Fibroblast of gingiva (primary cell): ENCODE measurements around the gene NDUFAF5.
"Not testable (repeated sequence)": the region's sequence is repeated elsewhere in the genome, so short reads cannot be mapped to it uniquely, and the experiment has no call there.

Source experiments
- DNase-seq: peaks from one replicate; pipeline ENCODE4 v3.0.0-alpha.2; 2011; ENCODE audit warnings: low read depth

The NDUFAF5 gene, protein sequence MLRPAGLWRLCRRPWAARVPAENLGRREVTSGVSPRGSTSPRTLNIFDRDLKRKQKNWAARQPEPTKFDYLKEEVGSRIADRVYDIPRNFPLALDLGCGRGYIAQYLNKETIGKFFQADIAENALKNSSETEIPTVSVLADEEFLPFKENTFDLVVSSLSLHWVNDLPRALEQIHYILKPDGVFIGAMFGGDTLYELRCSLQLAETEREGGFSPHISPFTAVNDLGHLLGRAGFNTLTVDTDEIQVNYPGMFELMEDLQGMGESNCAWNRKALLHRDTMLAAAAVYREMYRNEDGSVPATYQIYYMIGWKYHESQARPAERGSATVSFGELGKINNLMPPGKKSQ

DNA sequence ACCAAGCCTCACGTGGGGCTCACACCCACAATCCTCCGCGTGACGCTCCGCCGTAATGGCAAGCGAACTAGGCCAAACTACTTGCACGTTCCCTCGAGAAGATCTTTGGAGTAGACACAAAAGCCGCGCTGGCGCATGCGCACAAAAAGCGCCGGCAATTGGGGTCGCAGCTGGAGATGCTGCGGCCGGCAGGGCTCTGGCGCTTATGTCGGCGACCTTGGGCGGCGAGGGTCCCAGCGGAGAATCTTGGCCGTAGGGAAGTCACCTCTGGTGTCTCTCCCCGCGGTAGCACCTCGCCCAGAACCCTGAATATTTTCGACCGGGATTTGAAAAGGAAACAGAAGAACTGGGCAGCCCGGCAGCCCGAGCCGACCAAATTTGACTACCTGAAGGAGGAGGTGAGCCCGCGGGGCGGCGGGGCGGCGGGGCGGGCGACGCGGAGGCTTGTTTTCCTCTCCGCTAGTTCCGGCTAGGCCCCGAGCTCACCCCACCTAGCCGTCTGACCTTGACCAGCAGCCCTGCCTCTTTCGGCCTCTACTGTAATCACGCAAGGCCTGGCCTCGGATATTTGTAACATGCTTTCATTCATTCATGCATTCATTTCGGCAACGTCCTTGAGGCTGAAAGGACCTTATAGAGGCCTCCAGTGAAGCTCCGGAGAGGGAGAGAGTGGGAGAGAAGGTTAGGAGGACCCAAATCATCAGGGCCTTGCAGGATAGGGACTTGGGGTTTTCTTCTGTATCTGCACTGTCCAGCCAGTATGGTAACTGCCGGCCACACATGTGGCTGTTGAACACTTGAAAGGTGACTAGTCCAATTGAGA lies at the start of gene NDUFAF5, which contains the start of gene ESF1:
Gene NDUFAF5 (plus strand): TSS at position 136 of the 823 bp plus-strand sequence. CDS start 41 bp downstream, at position 177.
Gene ESF1 (minus strand): TSS at position 27 of the 823 bp plus-strand sequence. CDS start 1,779 bp downstream, outside the sequence.
- DNase-seq: peak; percentile 96

DNA sequence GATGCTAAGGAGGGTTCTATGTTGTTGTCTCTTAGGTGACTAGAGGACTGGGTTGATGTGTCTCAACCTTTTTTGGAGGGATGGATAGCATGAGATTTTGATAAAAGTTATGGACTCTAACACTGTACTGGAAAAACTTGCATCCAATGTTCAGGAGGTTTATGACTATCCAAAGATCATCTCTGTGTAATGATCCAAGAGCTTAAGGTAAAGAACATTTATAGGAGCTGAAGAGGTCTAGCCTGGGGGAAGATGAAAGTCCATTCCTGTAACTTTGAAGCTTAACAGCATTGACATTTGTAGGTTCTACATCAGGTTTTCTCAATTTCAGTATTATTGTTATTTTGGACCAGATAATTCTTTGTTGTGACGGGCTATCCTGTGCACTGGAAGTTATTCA lies 49.0 kb upstream of the NDUFAF5 start:
- DNase-seq: no peak

DNA sequence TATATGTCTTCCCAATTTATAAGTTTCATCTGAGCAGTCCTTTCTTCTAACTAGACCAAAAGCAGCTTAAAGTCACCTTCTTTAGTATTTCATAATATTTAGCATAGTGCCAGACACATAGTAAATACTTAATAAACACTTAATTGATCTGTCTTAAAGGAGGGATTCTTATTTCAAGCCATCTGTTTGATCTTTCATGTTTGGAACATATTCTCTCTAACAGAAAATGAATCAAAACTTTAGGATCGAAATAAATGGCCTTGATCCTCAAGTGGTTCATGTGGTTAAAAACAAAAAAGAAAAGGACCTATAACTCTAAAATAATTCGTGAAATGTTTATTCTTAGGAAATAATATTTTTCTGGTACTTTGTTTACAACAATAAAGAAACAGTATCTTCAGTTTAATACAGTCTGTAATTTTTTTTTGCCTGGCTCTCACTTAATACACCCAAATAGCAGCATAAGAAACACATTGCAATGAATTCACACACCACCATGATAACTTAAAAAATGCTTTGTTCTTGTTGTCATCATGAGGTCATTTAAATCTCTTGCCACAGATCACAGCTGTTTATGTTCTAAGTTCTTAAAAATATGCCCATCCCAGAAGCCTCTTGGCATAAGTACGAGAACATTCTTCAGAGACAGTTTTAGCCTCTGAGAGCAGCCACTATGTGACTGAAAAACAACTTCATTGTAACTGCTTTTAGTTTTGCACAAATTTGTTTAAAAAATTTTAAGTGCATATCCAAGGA lies 48.2 kb upstream of the NDUFAF5 start:
- peak; percentile 93 for DNase-seq

DNA sequence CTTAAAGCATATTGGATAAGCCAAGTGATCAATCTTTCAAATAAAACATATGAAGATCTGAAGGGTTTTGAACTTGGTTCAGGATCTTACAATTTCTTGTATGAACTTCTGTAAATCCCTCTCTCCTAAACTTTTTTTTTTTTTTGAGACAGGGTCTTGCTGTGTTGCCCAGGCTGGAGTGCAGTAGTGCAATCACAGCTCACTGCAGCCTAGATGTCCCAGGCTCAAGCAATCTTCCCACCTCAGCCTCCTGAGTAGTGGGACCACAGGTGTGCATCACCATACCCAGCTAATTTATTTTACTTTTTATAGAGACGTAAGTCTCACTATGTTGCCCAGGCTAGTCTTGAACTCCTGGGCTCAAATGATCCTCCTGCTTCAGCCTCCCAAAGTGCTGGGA lies 46.6 kb upstream of the NDUFAF5 start:
- DNase-seq: not testable (repeated sequence)

DNA sequence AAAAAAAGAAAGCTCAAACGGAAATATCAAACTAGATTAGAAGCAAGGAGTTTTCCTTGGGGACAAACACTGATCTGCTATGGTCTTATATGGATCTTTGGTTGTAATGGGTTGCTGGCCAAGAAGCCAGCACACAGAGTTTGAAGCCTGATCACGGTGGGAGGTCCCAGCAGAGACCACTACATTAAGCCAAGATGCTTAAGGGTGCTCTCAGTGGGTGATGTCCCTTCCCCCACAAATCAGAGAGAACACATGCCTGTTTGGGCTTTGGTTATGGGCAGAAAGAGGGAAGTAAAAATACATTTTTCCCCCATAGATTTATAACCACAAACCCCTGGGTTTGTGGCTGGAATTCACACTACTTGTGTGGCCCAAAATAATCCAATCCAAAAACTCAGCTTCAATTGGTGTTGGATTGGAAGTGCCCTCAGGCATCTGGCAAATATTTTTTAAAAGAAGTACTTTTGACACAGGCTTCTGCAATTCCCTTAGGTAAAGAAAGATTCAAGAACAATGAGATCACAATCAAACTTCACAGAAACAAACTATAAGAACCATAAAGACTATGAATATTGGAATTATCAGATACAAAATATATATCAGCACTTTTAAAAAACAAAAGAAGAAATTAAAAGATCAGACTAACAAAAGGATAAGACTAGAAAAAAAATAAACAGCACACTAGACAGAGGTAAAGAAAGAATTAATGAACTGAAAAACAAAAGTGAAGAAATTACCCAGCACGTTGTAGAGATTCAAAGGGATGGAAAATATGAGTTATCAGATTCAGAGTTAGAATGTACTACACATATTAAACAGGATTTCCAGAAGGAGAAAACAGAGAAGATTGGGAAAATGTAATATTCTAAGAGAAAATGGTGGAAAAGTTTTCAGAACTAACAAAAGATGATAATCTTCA lies 44.8 kb upstream of the NDUFAF5 start:
- DNase-seq: peak; percentile 66

DNA sequence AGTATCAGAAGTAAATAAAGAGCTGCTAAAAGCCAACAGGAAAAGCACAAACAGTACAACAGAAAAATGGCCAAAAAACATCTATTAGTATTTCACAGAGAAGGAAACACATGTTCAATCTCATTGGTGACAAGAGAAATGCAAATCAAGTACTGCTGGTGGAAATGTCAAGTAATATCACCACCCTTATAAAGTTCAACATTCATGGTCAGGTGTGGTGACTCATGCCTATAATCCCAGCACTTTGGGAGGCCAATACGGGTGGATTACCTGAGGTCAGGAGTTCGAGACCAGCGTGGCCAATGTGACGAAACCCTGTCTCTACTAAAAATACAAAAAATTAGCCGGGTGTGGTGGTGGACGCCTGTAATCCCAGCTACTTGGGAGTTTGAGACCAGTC lies 42.9 kb upstream of the NDUFAF5 start:
- DNase-seq: no peak

DNA sequence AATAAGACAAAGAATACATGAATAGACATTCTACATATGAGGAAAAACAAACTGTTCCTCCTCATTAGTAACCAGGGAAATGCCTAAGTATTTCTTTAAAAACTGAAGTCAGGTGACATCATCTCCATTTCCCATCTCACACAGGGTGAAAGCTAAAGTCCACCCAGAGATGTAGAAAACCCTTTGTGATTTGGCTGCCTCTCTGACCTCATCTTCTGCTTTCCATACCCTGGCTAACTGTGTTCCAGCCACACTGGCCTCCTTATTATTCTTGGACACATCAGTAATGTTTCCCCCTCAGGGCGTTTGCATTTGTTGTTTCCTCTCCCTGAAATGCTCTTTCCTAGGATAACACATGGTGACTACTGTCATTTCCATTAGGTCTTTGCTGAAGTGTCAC lies 40.5 kb upstream of the NDUFAF5 start:
- no peak for DNase-seq

DNA sequence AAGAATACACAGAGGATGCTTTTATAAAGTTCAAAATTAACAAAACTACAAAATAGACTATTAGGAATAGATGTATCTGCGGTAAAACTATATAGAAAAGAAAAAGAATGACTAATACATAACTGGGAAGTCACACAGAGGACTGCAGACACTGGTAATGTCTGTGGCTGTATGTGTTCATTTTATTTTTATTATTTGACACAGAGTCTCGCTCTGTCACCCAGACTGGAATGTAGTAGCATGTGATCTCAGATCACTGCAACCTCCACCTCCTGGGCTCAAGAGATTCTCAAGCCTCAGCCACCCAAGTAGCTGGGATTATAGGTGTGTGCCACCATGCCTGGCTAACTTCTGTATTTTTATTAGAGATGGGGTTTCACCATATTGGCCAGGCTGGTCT lies 39.0 kb upstream of the NDUFAF5 start:
- DNase-seq: no peak

DNA sequence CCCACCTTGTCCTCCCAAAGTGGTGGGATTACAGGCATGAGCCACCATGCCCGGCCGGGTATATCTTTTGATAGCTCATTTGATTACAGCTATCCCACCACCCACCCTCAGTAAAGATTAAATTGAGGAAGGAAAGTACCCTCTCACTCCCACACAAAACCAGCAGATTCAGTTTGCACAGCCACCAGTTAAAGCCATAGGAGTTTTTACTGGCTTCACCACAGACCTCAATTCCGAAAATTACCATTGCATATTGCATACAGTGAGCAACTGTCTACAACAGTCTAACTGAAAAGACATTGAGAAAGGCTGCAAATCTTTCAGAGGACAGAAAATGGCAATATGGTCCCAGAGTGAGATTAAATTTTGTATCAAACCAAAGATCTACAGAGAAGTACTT lies 35.0 kb upstream of the NDUFAF5 start:
- no peak for DNase-seq

DNA sequence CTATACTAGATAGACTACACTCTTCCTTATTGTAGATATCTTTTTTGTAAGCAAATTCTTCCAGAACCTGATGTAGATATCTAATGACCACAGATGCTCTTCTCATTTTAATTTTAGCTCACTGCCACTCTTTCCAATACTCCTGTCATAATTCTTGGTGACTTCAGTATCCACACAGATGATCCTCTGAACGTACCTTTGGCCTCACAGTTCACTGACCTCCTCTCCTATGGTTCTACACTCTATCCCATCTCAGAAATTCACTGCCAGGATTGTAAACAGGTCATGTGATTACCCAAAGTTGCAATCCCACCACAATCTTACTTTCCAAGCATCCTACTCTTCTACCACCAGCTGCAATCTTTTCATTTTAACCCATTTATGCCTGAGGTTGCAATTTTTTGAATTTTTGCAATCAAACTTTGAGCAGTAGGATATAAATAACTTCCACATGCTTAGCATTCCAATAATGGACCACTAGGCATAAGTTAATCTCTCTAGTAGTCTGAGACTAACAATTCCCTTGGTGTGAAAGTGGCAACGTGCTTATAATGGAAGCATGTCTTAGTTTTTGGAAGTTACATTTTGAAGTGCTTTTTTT lies 31.3 kb upstream of the NDUFAF5 start:
- no peak for DNase-seq

DNA sequence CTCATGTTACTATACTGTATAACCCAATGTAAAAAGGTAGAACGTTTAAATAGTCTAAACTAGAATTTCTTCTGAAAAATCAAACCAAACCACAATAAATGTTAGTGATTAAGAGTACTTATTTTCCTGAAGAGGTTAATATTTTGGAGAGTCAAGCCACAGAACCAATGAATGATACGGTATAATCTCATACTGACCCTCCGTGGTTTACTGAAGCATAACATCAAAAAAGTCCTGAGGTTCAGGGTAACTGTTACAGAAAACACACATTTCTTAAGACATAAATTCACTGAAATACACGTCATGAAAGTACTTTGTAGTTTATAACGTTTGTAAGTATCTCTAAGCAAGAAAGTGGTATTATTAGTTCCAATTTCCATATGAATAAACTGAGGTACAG lies 29.0 kb upstream of the NDUFAF5 start:
- no peak for DNase-seq

DNA sequence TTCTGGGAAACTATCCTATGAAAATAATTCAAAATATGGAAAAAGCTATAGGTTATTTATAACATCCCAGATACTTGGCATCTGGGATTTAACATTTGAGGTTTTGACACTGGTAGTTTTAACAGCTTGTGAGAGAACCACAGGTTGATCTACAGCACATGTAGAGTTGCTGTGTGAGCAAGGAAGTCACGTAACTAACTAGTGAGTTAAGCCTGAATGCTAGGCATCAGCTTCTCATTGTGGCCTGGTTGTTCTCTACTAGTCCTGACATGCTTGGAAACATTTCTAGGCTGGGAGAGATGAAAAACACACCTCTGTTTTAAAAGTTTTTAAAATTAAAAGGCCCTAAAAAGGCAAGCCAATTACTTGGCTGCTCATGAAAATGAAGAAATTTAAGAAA lies 28.3 kb upstream of the NDUFAF5 start:
- peak; percentile 31 for DNase-seq

DNA sequence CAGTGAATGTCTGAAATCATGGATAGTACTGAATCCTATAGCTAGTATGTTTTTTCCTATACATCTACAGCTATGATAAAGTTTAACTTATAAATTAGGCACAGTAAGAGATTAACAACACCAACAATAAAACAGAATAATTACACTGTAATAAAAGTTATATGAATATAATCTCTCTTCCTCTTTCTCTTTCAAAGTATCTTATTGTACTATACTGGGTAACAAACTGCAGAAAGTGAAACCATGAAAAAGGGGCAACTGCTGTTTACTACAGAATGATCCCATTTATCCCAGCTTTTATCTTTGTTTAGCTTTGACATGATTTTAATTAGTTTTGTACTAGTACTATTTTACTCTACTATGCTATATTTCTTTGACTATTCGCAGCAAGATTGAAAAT lies 25.9 kb upstream of the NDUFAF5 start:
- no peak for DNase-seq

DNA sequence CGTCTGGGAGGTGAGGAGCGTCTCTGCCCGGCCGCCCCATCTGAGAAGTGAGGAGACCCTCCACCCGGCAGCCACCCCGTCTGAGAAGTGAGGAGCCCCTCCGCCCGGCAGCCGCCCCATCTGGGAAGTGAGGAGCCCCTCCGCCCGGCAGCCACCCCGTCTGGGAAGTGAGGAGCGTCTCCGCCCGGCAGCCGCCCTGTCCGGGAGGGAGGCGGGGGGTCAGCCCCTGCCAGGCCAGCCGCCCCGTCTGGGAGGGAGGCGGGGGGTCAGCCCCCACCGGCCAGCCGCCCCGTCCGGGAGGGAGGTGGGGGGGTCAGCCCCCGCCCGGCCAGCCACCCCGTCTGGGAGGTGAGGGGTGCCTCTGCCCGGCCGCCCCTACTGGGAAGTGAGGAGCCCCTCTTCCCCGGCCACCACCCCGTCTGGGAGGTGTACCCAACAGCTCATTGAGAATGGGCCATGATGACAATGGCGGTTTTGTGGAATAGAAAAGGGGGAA lies 24.3 kb upstream of the NDUFAF5 start:
- not testable (repeated sequence) for DNase-seq

DNA sequence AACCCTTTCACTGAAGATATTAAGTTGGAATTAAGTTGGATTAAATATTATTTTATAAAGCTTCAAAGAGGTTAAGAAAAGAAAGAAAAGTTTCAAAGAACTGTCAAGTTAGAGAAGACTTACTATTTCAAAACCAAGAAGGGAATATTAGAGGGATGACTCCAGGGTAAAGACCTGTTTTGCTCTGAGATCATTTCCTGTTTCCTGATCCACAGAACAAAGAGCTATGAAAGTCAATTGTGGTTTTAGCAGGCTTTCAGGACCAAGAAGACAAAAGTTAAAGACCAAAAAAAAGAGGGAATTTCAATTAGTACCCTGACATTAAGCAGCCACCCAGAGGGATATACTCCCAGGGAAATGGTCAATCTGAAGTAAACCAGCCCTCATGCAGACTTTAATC lies 19.5 kb upstream of the NDUFAF5 start:
- DNase-seq: no peak

DNA sequence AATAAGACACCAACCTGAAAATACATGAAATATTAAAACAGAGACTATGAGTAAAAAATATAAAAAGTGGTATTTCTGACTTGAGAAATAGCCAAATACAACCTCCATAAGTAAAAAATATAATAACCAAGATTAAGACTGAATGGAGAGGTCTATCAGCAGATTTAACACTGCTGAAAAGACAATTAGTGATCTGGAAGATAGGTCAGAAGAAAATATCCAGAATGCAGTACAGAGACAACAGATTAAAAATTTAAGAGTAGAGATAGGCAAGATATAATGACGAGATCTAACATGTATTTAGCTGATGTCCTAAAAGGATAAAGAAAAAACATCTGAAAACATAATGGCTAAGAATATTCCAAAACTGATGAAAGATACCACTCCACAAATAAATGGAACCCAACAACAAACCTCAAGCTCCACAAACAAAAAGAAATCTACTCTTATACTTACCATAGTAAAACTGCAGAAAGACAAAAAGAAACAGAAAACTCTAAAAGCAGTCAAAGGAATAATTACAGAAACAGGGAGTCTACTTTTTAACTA lies 18.9 kb upstream of the NDUFAF5 start:
- no peak for DNase-seq

DNA sequence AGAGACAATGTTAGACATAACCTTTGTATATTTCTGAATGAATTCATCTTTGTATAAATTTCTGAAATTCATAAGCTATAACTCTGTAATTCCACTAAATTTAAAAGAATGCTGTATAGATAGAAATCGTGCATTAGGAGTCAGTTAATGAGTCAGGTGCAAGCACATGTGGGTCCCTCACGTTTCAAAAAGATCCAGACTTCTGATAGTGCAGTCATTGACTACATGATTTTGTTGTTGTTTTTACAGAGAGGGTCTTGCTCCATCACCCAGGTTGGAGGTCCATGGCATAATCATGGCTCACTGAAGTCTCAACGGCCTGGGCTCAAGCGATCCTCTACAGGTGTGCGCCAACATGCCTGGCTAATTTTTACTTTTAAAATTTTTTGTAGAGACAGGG lies 14.7 kb upstream of the NDUFAF5 start:
- no peak for DNase-seq

DNA sequence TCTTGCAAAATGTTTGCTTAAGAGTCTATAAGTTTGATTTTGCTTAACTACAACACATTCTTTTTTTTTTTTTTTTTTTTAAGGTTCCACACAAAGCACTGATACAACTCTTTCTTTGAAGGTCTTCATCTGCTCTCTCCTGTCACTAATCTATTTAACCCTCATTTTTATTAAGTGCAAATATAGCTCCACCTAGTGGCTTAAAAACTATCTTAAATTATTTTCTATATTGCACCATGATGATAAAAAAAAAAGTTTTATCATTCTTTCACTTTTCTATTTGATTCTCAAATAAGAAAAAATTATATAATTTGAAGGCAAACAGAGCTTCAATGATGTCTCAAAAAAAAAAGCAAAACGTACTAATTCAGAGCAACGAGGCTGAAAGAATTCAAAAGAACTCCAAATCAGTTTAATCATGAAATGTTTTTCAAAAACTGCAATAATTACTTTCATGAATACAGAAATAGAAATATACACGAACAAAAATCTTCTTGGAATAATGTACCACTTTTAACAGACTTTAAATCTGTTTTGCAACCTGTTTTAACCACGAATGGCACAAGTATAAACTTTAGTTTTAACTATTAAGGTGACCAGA lies 12.9 kb upstream of the NDUFAF5 start:
- peak; percentile 27 for DNase-seq

DNA sequence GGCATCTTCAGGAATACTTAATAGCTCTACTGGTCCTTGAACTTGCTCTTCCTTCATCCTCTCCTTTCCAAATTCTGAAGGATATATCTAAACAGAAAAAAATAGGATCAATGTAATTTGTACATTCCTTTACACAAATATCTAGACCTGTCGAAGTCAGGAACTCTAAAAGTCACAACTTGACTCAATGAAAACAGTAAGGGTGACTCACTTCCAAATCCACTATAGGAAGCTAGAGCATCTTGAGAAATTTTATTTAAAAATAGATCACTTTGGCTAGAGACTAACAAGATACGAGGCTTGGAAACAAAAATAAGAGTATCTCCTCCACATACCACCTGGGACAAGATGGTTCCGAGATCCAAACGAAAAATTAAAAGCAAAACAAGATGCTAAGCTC lies 12.3 kb upstream of the NDUFAF5 start:
- DNase-seq: no peak

DNA sequence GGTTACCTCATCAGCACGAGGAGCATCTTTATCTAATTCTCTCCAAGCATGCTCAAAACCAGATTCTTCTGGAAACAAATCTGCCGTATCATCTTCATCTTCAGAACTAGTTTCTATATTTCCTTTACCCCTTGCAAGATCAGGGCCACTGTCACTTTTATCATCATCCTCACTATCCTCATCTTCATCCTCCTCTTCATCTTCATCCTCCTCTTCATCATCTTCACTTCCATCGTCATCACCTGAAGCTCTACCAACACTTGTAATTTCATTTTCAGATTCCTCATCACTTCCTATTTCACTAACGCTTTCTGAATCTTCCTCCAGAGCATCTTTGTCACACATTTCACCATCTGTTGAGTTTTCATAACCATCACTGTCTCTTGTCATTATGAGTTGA lies 9.0 kb upstream of the NDUFAF5 start:
- DNase-seq: no peak
